HUES48 (cell line): ENCODE measurements around the gene ATG7.
"Not testable (repeated sequence)": the region's sequence is repeated elsewhere in the genome, so short reads cannot be mapped to it uniquely, and the experiment has no call there.

ENCODE experiments used
- H3K27ac ChIP-seq: one replicate; pipeline ENCODE4 v1.7.0; 2013; ENCODE audit warnings: low read depth, low read length, inconsistent platforms
- H3K27me3 ChIP-seq: 2 replicates; pipeline ENCODE4 v1.6.1; 2013; ENCODE audit warnings: mild to moderate bottlenecking, low read length; ENCODE audit not compliant: control insufficient read depth, insufficient read depth
- H3K36me3 ChIP-seq: 2 replicates; pipeline ENCODE4 v1.6.1; 2013; ENCODE audit warnings: low read length; ENCODE audit not compliant: control insufficient read depth, insufficient read depth
- H3K4me1 ChIP-seq: 2 replicates; pipeline ENCODE4 v1.6.1; 2013; ENCODE audit warnings: mild to moderate bottlenecking, low read length; ENCODE audit not compliant: control insufficient read depth, insufficient read depth
- H3K4me3 ChIP-seq: 2 replicates; pipeline ENCODE4 v1.5.1; 2013; ENCODE audit warnings: mild to moderate bottlenecking, low read depth, low read length
- H3K9ac ChIP-seq: 2 replicates; pipeline ENCODE4 v1.6.1; 2013; ENCODE audit warnings: mild to moderate bottlenecking, low read depth, low read length, moderate library complexity
- H3K9me3 ChIP-seq: 2 replicates; pipeline ENCODE4 v1.6.1; 2013; ENCODE audit warnings: low read length; ENCODE audit not compliant: control insufficient read depth, insufficient read depth

ATG7 gene

DNA sequence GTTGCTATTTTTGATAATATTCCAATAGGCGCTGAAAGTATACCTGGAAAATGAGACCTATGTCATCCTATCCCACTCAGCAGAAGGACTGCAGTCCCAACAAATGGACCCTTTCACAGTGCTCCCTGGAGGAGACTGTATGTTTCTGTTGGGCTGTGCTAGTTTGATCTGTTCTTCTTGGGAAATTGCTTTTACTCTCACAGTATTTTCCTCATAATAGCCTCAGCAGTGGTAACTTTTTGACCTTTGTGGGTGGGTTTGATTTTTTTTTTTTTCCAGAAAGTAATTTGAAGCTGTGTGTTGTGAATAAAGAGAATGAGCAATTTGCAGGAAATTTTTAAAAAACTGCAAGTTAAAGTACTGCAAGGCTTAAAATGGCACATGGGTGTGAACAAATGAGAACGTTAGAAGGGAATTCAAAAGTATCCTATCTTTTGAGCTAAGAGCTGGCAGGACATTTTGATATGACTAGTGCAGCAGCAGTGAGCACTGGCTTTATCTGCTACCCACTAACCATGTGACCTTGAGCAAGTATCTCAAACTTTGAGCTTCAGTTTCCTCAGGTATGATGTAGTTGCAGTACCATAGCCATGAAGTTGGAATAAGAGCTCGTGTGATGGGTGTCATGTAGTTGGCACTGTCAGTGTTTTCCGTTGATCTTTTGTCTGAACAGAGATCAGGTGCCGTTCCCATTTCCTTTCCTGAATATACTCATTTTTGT is 118.4 kb downstream of the ATG7 start:
- Histone ChIP-seq H3K27ac (no peak overlapping the region), H3K9ac (no peak overlapping the region), H3K36me3 (no peaks in the 10 kb centered on the region)

DNA sequence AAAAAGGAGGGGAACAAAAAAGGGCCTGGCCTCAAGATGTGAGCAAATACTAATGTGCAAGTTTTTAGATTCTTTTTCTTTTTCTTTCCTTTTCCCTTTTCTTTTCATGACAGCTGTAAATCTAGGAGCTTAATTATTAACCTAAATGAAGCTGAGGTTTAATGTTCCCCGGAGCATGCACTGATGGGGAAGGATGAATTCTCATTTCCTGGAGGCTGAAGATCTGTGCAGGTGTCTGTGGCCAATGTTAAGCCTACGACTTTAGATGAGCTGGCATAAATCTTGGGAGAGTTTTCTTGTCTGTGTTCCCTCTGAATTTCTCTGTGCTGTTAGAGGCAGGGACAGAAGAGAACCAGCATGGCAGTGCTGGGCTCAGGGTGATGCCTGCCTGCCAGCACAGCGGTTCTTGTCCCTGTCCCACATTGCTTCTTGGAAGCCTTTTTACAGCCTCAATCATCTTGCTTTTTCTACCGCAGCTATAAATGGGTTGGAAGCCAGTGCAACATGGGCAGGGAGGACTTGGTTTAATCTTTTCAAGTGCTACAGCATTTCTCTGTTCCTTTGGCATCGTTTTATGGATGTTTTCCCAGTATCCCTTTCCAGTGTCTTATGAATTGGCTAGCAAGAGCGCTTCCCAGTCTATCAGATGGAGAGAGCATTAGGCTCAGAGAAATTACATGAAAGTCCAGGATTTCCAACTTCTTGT is 119.1 kb downstream of the ATG7 start:
- Histone ChIP-seq H3K36me3 (no peaks in the 10 kb centered on the region), H3K9ac (no peak overlapping the region), H3K4me3 (no peak overlapping the region), H3K9me3 (no peaks in the 10 kb centered on the region), H3K27me3 (no peaks in the 10 kb centered on the region), H3K27ac (no peak overlapping the region), H3K4me1 (peaks cover 24% of the 10 kb centered on the region)

More for the DNA sequence above, 118.4 kb downstream of the ATG7 start:
- no peak overlapping the region for H3K4me3 ChIP-seq
- no peaks in the 10 kb centered on the region for H3K9me3 ChIP-seq
- peaks cover 29% of the 10 kb centered on the region for H3K4me1 ChIP-seq
- no peaks in the 10 kb centered on the region for H3K27me3 ChIP-seq

DNA sequence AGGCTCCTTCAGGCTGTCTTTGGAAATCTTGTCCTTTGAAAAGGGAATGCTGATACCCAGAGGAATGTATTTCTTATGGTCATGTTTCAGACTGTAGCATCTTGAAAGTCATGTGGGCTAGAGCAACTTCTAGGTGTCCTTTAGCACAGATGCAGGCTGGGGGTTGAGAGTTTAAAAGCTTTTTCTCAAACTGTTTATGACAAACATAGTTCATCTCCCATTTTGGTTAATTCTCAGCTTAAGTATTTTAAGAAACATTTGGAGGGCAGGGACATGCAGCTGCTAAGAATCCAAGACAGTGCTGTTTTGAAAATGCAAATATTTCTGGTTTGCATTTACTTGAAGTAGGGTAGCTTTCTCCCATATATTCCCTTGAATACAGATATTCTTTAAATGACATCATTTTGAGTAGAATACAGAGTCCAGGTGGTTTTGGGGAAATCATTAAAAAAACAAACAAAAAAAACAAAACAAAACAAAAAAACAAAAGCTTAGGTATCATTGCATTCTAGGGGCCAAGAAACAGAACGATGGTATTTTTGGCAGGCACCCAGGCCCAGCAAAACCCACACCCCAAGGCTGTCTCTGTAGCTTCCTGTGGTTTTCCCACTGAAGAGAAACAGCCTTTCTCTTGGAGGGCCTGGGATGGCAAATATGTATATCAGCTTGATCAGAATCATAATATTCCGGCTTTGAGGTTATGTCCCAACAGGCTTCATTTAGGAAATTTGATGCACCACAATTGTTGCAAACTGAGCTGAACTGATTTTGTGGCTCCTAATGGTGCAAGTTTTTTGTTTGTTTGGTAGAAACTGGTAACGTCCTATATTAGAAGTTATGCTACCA is 120.0 kb downstream of the ATG7 start:
- no peak overlapping the region for H3K9ac ChIP-seq
- H3K4me1 ChIP-seq = peaks cover 24% of the 10 kb centered on the region
- no peaks in the 10 kb centered on the region for H3K9me3 ChIP-seq
- no peak overlapping the region for H3K4me3 ChIP-seq
- H3K27ac ChIP-seq = no peak overlapping the region
- no peaks in the 10 kb centered on the region for H3K27me3 ChIP-seq
- H3K36me3 ChIP-seq = no peaks in the 10 kb centered on the region

DNA sequence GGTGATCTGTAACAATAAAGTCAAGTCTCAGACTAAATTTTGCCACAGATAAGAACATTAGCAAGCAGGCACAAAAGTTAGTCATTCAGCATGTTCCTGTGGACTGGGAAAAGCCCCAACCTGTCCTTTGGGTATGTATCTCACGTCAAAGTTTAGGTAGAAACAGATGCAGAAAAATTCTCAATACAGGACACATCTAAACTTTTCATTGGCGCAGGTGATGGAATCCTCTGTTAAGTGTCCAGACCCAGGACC is 120.6 kb downstream of the ATG7 start:
- no peaks in the 10 kb centered on the region for H3K27me3 ChIP-seq
- no peak overlapping the region for H3K9ac ChIP-seq
- peaks cover 24% of the 10 kb centered on the region for H3K4me1 ChIP-seq
- no peaks in the 10 kb centered on the region for H3K9me3 ChIP-seq
- no peak overlapping the region for H3K27ac ChIP-seq
- H3K36me3 ChIP-seq = no peaks in the 10 kb centered on the region
- H3K4me3 ChIP-seq = no peak overlapping the region

DNA sequence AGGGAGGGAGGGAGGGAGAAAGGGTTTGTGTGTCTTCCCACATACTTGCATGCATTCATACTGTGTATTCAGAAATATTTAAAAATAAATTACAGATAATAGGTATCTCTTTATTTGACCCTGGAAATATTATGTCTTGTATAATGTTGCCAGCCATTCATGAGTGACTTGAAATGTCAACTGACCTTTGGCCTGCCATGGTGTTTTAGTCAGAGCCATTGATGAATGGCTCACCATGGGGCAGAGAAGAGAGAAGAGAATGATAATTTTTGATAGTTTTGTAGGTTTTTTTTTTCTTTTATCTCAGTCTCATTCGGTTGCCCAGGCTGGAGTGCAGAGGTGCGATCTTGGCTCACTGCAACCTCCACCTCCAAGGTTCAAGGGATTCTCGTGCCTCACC is 121.2 kb downstream of the ATG7 start:
- H3K27me3 ChIP-seq = no peaks in the 10 kb centered on the region
- no peak overlapping the region for H3K4me3 ChIP-seq
- no peak overlapping the region for H3K9ac ChIP-seq
- no peak overlapping the region for H3K27ac ChIP-seq
- H3K9me3 ChIP-seq = no peaks in the 10 kb centered on the region
- H3K36me3 ChIP-seq = no peaks in the 10 kb centered on the region
- H3K4me1 ChIP-seq = peaks cover 24% of the 10 kb centered on the region

DNA sequence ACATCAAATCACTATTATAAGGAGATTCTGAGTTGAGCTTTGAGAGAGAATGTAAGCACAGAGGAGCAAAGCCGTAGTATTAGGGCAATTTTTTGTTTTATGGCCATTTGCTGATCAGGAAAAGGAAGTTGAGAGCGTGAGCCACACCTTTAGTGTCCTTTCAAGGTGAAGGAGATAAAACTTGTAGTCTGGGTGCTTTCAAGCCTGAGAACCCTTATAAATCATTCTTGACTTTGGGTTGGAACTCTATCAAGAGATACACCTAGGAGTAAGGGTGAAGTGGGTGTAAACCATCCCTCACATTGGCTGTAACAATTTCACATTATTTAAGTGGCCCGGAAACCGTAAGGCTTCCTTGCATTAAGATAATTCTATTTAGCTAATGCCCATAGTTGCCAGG is 122.2 kb downstream of the ATG7 start:
- no peak overlapping the region for H3K27ac ChIP-seq
- peaks cover 24% of the 10 kb centered on the region for H3K4me1 ChIP-seq
- H3K36me3 ChIP-seq = no peaks in the 10 kb centered on the region
- H3K27me3 ChIP-seq = no peaks in the 10 kb centered on the region
- no peak overlapping the region for H3K9ac ChIP-seq
- no peaks in the 10 kb centered on the region for H3K9me3 ChIP-seq
- H3K4me3 ChIP-seq = no peak overlapping the region

DNA sequence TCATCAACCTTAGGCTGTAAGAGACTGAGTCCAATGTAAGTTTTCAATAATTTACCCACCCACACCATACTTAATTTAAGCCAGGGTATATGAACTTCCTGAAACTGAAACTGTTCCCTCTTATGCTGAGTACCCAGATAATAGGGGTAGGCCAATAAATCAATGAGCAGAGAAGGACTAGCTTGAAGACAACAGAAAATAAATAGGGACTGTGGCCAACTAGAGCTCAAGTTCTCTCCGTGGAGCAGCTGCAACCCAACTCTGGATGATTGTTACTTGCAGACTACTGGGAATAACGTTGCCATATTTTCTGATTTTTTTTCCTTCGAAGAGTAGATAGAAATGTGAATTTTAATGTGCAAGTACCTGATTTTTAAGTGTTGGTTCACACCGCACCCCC is 128.0 kb downstream of the ATG7 start:
- no peak overlapping the region for H3K9ac ChIP-seq
- no peaks in the 10 kb centered on the region for H3K9me3 ChIP-seq
- H3K27ac ChIP-seq = no peak overlapping the region
- H3K4me1 ChIP-seq = no peaks in the 10 kb centered on the region
- no peaks in the 10 kb centered on the region for H3K27me3 ChIP-seq
- H3K4me3 ChIP-seq = no peak overlapping the region
- H3K36me3 ChIP-seq = no peaks in the 10 kb centered on the region

DNA sequence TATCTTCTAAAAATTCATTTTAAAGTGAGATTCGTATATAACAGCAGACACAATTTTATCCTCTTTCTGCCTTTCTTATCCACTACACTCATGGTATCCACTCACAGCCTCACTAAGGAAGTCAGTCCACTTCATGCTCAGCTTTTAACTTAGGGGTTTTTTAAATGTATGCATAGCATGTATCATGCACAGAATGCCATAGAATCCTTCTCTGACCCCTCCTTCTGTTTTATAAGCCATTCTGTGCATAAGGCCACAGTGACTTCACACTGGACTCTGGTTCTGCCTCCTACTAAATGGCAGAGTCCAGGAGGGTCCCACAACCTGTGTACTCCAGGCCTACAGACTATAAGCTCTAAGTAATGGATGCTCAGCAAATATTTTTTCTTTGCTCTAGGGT is 129.2 kb downstream of the ATG7 start:
- no peaks in the 10 kb centered on the region for H3K9me3 ChIP-seq
- H3K4me3 ChIP-seq = no peak overlapping the region
- H3K4me1 ChIP-seq = no peaks in the 10 kb centered on the region

DNA sequence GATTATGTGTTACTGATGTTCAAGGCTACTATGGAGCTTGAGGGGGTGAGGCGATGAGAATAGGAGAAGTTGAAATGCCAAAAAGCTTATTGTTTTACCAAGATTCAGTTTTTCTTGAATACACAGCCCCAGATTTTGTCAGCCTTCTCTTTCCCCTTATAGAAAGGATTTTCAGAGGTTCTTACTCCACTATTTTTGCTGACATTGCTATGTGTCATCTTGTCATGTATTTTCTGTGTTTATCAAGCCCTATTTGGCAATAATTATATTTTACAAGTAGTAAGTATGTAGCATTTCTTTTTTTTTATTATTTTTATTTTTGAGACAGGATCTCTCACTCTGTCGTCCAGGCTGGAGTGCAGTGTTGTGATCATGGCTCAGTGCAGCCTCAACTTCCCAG is 133.1 kb downstream of the ATG7 start:
- Histone ChIP-seq H3K4me3 (no peak overlapping the region), H3K27ac (no peak overlapping the region), H3K4me1 (no peaks in the 10 kb centered on the region), H3K9ac (no peak overlapping the region), H3K27me3 (no peaks in the 10 kb centered on the region), H3K9me3 (peaks cover 3% of the 10 kb centered on the region; the same call in 1 of the 2 replicates), H3K36me3 (no peaks in the 10 kb centered on the region)

More for the DNA sequence above, 129.2 kb downstream of the ATG7 start:
- H3K27me3 ChIP-seq = no peaks in the 10 kb centered on the region
- H3K36me3 ChIP-seq = no peaks in the 10 kb centered on the region
- H3K9ac ChIP-seq = no peak overlapping the region
- H3K27ac ChIP-seq = no peak overlapping the region

DNA sequence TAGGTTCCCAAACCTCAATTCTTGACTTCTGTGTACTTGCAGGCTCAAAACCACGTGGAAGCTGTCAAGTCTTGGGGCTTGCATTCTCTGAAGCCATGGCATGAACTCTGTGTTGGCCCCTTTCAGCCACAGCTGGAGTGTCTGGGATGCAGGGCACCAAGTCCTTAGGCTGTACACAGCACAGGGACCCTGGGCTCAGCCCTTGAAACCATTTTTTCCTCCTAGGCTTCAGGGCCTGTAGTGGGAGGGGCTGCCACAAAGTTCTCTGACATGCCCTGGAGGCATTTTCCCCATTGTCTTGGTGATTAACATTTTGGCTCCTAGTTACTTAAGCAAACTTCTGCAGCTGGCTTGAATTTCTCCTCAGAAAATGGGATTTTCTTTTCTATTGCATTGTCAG is 135.4 kb downstream of the ATG7 start:
- peaks cover 3% of the 10 kb centered on the region; the same call in 1 of the 2 replicates for H3K9me3 ChIP-seq
- no peak overlapping the region for H3K9ac ChIP-seq
- H3K27ac ChIP-seq = no peak overlapping the region
- H3K4me1 ChIP-seq = no peaks in the 10 kb centered on the region
- H3K27me3 ChIP-seq = no peaks in the 10 kb centered on the region
- H3K4me3 ChIP-seq = no peak overlapping the region
- H3K36me3 ChIP-seq = no peaks in the 10 kb centered on the region

DNA sequence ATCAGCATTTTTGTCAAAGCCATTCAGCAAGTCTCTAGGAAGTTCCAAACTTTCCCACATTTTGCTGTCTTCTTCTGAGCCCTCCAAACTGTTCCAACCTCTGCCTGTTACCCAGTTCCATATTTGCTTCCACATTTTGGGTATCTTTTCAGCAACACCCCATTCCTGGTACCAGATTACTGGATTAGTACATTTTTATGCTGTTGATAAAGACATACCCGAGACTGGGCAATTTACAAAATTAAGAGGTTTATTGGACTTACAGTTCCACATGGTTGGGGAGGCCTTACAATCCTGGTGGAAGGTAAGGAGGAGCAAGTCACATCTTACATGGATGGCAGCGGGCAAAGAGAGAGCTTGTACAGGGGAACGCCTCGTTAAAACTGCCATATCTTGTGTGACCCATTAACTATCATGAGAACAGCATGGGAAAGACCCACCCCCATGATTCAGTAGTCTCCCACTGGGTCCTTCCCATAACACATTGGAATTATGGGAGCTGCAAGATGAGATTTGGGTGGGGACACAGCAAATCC is 136.2 kb downstream of the ATG7 start:
- not testable (repeated sequence) for H3K4me3 ChIP-seq, H3K36me3 ChIP-seq, H3K9me3 ChIP-seq

More for the DNA sequence above, 136.2 kb downstream of the ATG7 start:
- H3K4me1 ChIP-seq, H3K9ac ChIP-seq, H3K27me3 ChIP-seq, H3K27ac ChIP-seq: not testable (repeated sequence)
